ENCODE results near the gene SAV1.
A peak's percentile ranks its signal among the peaks of the same experiment; 100 is the strongest.

SAV1 gene

DNA sequence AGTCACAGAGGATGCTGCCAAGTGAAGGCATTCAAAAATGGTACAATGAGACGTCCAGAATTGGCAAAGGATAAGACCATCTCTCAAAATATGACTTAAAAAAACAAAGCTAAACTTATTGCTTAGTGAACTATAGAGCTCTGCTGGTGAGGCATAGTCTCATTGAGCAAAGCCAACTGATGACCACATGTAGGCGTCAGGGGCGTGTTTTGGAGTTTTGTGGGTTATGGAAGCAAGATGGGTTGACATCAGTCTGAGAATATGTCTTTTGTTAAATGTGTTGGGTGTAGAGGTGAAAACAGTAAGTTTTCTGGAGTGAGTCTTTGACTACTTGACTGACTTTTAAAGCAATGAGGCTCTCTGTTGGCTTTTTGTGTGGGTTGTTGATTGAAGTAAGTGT is 60.9 kb downstream of the SAV1 start:
- DNase-seq (ENCODE audit: low spot score), result no peak

DNA sequence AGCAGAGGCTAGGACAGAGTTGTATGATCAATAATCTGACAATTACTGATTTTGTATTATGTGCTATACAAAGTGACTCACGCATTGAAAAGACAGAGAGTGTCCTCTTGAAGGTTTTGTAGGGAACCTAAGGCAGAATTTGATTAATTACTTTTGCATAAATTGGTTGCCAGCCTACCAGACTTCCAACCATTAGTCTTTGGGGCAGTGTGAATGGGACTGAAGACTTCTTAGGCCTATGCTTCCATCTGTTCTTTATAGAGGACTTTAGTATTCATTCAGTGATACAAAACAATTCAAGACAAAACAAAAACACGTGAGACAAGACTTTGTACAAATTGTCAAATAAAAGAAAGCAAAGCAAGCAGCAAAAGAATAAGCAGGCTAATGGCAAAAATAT is 61.6 kb downstream of the SAV1 start:
- DNase-seq (ENCODE audit: low spot score), result no peak

DNA sequence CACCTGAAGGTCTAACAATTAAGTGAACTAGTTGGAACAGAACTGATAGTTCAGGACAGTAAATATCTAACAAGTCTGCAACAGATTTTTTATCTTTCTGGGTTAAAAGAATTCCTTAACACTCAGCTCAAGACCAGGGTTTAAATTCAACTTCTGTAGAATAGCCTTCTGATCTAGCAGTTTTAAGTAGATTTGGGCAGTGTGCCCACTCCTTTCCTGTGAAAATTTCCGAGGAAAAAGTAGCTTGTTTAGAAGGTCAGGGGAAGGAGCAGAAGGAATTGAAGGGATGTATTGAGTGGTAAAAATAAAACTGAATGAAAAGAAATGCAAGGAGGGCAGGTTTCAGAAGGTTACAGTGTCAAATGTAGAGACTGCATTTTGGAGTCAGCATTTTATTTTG is 62.3 kb downstream of the SAV1 start:
- no peak for DNase-seq (ENCODE audit: low spot score)

- no peak for DNase-seq (ENCODE audit: low spot score)
Measured at GRCh38 chr14:50603565-50603964, 64.5 kb downstream of the SAV1 start.

DNA sequence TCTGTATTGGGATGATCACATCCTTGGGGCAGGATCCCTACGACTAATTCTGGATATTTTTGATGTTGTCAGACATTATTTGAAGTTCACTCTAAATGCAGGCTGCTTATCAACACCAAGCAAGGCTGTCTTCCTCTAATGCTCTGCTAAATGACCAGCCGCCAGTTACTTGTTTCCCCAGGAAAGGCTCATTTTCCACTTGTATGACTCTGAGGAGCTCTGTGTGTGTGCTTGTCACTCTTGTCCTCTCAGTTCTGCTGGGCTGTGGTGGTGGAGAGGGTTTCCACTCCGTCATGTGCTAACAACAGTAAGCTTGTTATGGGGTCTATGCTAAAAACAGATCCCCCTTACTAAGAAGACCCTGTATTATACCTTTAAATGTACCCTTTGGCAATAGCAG is 66.1 kb downstream of the SAV1 start:
- no peak for DNase-seq (ENCODE audit: low spot score)

- DNase-seq (ENCODE audit: low spot score), result no peak
Measured at GRCh38 chr14:50601394-50601793, 66.7 kb downstream of the SAV1 start.

- no peak for DNase-seq (ENCODE audit: low spot score)
Measured at GRCh38 chr14:50600849-50601248, 67.3 kb downstream of the SAV1 start.

DNA sequence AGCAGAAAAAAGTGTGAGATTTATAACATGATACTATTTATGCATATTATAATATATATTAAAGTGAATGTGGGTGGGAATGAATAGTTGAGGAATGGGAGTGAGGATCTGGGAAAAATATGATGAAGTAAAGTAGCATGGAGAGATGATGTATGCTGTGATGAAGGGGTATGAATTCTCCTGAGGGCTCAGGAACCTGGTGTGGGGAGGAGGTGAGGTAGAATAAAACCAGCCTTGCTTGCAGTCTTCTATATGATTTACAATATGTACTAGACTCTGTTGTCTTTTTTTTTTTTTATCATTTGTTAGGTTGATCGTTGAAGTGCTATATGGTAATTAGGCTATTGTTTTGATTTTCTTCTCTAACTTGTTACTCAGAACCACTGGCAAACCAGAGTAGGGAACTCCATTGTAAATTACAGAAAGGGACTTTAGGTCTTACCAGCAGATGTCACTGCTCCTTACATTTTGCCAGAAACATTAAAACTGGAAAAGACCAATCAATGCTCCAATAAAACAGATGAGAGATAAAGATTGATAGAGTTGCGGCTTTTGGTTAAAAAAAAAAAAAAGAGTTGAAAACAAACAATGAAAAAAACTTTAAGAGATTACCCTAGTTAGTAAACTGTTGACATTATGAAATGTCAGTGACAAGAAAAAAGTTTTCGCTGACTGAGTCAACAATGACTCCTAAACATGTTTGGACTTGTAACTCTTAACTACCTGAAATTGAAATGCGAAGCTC is 68.2 kb downstream of the SAV1 start:
- DNase-seq (ENCODE audit: low spot score), result peak; percentile 82

DNA sequence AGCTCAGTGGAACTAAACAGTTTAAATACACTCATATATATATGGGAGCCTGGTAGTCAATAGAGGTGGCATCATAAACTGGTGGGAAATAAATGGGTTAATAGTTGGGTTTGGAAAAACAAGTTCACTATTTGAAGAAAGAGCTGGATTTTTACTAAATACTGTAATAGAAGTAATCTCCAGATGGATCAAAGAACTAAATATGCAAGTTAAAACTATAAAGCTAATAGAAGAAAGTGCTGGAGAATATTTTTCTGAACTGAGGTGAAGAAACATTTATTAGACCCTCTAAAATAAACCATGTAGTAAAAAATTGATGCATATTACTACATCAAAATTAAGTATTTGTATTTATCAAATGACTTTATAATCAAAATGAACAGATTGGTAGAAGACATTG is 69.3 kb downstream of the SAV1 start:
- DNase-seq (ENCODE audit: low spot score), result no peak

GRCh38 chr14:50594577-50595316 is 73.4 kb downstream of the SAV1 start:
- DNase-seq (ENCODE audit: low spot score), result no peak

DNA sequence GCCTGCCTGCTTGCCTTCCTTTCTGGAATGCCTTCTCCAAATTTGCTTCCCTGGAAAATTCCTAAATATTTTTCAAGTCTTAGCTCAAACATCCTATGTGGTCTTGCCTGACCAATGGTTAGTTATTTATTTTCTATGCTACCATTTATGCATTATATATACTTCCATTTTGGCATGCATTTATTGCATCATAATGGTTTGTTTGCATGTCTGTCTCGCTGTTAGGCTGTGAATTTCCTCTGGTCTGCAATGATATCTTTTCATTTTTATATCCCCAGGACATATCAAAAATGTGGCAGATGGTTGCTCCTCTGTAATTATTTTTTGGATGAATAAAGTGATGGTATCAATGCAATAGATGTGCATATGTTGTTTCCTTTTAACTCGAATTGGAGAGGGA is 77.6 kb downstream of the SAV1 start:
- no peak for DNase-seq (ENCODE audit: low spot score)

Data from globus pallidus (tissue), 1 donor.